Activated T-helper 1 cell treated with Interleukin-2 at 50 U/mL for 16 hours (primary cell): ENCODE measurements around the gene SMAD4.
"Not testable (repeated sequence)": the region's sequence is repeated elsewhere in the genome, so short reads cannot be mapped to it uniquely, and the experiment has no call there.

ENCODE experiments used
- DNase-seq: peaks from one replicate; pipeline ENCODE4 v3.0.0-alpha.2; 2020; ENCODE audit warnings: low read depth

SMAD4 gene

DNA sequence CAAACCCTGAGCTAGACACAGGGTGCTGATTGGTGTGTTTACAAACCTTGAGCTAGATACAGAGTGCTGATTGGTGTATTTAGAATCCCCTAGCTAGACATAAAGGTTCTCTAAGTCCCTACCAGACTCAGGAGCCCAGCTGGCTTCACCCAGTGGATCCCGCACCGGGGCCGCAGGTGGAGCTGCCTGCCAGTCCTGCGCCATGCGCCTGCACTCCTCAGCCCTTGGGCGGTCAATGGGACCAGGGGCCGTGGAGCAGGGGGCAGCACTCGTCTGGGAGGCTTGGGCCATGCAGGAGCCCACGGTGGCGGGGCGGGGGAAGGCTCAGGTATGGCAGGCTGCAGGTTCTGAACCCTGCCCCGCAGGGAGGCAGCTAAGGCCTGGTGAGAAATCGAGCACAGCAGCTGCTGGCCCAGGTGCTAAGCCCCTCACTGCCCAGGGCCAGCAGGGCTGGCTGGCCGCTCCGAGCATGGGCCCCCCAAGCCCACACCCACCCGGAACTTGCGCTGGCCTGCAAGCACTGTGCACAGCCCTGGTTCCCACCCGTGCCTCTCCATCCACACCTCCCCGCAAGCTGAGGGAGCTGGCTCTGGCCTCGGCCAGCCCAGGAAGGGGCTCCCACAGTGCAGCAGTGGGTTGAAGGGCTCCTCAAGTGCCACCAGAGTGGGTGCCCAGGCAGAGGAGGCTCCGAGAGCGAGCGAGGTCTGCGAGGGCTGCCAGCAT lies 81.8 kb downstream of the SMAD4 start:
- DNase-seq: not testable (repeated sequence)

GRCh38 chr18:51116996-51117395 lies 87.0 kb downstream of the SMAD4 start:
- not testable (repeated sequence) for DNase-seq

- DNase-seq: not testable (repeated sequence)
Measured at GRCh38 chr18:51119561-51119960, 89.5 kb downstream of the SMAD4 start.

- DNase-seq: not testable (repeated sequence)
Measured at GRCh38 chr18:51119976-51120375, 90.0 kb downstream of the SMAD4 start.

GRCh38 chr18:51120809-51121596 lies 91.0 kb downstream of the SMAD4 start:
- DNase-seq: no peak

- no peak for DNase-seq
Measured at GRCh38 chr18:51121597-51121857, 91.5 kb downstream of the SMAD4 start.

GRCh38 chr18:51122266-51123045 lies 92.4 kb downstream of the SMAD4 start:
- no peak for DNase-seq

DNA sequence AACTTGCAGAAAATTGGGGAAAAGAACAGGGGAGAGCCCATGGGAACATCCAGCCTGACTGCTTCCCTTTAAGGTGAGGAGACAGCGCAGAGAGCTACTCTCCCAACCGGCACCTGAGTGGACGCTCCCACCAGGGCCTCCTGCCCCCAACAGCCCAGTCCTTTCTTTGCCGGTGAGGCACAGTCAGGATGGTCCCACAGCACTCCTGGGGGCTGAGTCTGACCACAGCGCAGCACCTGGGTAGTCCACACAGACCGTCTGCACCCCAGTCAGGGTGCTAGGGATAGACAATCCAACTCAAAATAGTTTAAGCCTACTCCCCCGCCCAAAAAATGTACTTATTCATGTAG lies 93.0 kb downstream of the SMAD4 start:
- DNase-seq: no peak

- DNase-seq: no peak
Measured at GRCh38 chr18:51123481-51123880, 93.5 kb downstream of the SMAD4 start.

DNA sequence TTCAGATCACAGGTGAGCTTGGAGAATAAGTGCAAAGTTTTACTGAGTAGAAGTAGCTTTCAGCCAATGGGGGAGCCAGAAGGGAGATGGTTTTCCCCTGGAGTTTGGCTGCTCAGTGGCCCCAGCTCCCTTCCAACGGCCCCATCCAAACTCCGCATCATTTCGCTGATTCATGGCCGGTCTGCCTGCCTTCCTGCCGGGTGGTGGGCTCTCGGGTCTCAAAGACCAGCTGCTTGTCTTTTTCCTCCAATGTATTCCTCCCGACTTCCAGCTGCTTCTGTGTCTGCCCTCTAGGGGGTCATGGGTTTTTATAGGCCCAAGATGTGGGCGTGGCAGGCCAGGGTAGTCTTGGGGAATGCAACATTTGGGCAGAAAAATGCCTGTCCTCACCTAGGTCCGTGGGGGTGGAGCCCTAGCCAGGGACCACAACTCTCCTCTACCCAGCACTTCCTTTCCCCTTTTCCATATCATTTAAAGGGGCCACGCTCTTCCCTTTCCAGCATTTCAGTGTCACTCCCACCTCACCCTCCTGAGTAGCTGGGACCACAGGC lies 94.0 kb downstream of the SMAD4 start:
- DNase-seq: no peak

GRCh38 chr18:51125976-51126375 lies 96.0 kb downstream of the SMAD4 start:
- no peak for DNase-seq

- DNase-seq: no peak
Measured at GRCh38 chr18:51127664-51128063, 97.7 kb downstream of the SMAD4 start.

- no peak for DNase-seq
Measured at GRCh38 chr18:51128533-51128932, 98.5 kb downstream of the SMAD4 start.

- no peak for DNase-seq
Measured at GRCh38 chr18:51132256-51132935, 102.4 kb downstream of the SMAD4 start.

DNA sequence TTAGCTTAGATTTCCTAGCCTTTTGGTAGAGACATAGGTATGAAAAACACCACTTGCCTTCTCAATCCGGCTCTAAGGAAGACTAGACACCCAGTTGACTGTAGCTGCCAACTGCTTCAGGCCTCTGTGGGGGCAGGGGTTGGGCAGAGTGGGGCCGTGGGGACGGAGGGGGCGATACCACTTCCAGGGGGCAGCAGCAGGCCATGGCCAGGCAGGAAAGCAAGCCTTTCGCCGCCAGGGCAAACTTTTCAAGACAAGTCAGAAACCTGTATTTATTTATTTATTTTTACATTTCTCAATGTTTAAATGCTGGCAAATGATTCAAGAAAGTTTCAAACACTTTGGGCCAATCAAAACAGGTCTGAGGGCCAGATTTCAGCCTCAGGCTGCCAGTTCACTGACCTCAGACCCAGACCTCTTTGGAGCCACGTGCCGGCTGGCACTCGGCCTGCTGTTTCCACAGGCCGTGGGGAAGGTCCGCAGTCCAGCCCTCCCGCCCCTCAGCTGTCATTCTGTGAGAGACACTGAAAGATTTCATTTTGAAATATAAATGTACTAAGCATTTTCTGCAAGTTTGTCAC lies 103.7 kb downstream of the SMAD4 start:
- DNase-seq: no peak
